Stimulated activated CD4-positive, alpha-beta T cell treated with anti-CD3 and anti-CD28 coated beads, TNF-alpha, amount 100 ng/mL, for 4 hours (primary cell): ENCODE results near the gene LRP5.
"Not testable (repeated sequence)": the region's sequence is repeated elsewhere in the genome, so short reads cannot be mapped to it uniquely, and the experiment has no call there.

ENCODE experiments used
- DNase-seq, 3 experiments: peaks; one replicate each; pipeline ENCODE4 v3.0.0-alpha.2; 2020; ENCODE audit warnings: low read depth in 3 of 3

Gene LRP5

GRCh38 chr11:68282141-68282860, 30.1 kb upstream of the LRP5 start:
- no peak for DNase-seq

GRCh38 chr11:68282861-68283230, 29.5 kb upstream of the LRP5 start:
- DNase-seq: no peak

GRCh38 chr11:68284588-68284987, 27.8 kb upstream of the LRP5 start:
- DNase-seq: not testable (repeated sequence)

GRCh38 chr11:68287419-68287818, 25.0 kb upstream of the LRP5 start:
- DNase-seq: no peak

- DNase-seq: no peak
Measured at GRCh38 chr11:68289456-68289855, 22.9 kb upstream of the LRP5 start.

GRCh38 chr11:68293708-68294107, 18.7 kb upstream of the LRP5 start:
- DNase-seq: no peak

GRCh38 chr11:68295271-68295670, 17.1 kb upstream of the LRP5 start:
- DNase-seq: no peak

- no peak for DNase-seq
Measured at GRCh38 chr11:68295940-68296339, 16.5 kb upstream of the LRP5 start.

- DNase-seq: no peak
Measured at GRCh38 chr11:68296344-68297051, 15.9 kb upstream of the LRP5 start.

GRCh38 chr11:68297052-68297378, 15.4 kb upstream of the LRP5 start:
- DNase-seq: no peak

- no peak for DNase-seq
Measured at GRCh38 chr11:68297494-68297811, 14.9 kb upstream of the LRP5 start.

GRCh38 chr11:68297812-68298658, 14.4 kb upstream of the LRP5 start:
- peak; percentile 45 to 64 (median 45) for DNase-seq

- no peak for DNase-seq
Measured at GRCh38 chr11:68298659-68299516, 13.5 kb upstream of the LRP5 start.

GRCh38 chr11:68299517-68299879, 12.9 kb upstream of the LRP5 start:
- DNase-seq: not testable (repeated sequence)

GRCh38 chr11:68300076-68300830, 12.1 kb upstream of the LRP5 start:
- no peak for DNase-seq

GRCh38 chr11:68302256-68302655, 10.1 kb upstream of the LRP5 start:
- DNase-seq: no peak

- DNase-seq: no peak
Measured at GRCh38 chr11:68302670-68303069, 9.7 kb upstream of the LRP5 start.

GRCh38 chr11:68303083-68303482, 9.3 kb upstream of the LRP5 start:
- no peak for DNase-seq

- DNase-seq: no peak
Measured at GRCh38 chr11:68303982-68304780, 8.2 kb upstream of the LRP5 start.

GRCh38 chr11:68306636-68307035, 5.8 kb upstream of the LRP5 start:
- DNase-seq: no peak
